Hepatocyte (in vitro differentiated cells): ENCODE data around the gene ALPK1. TPM values are rescaled to one million over a fixed set of nuclear protein-coding genes. Genes with fewer than 3 reads are reported as not detected.
A peak's percentile ranks its signal among the peaks of the same experiment; 100 is the strongest.

ENCODE experiments used
- DNase-seq: peaks from one replicate; pipeline ENCODE4 v3.0.0-alpha.2; 2016; ENCODE audit warnings: low spot score
- H2AFZ ChIP-seq: fragments of 200-600 bp; sonication (generic); 2 replicates; pipeline ENCODE4 v1.6.0; 2016; ENCODE audit warnings: antibody characterized with exemption, mild to moderate bottlenecking
- H3K27ac ChIP-seq: fragments of 200-600 bp; sonication (generic); 2 replicates; pipeline ENCODE4 v1.5.1; 2016; ENCODE audit warnings: mild to moderate bottlenecking
- H3K27me3 ChIP-seq: fragments of 200-600 bp; sonication (generic); 2 replicates; pipeline ENCODE4 v1.6.1; 2016
- H3K36me3 ChIP-seq: fragments of 200-600 bp; sonication (generic); replicated peaks from 2 replicates; pipeline ENCODE4 v1.5.1; 2016; ENCODE audit warnings: low read depth; ENCODE audit not compliant: insufficient read depth
- H3K4me1 ChIP-seq: fragments of 200-600 bp; sonication (generic); 2 replicates; pipeline ENCODE4 v1.5.1; 2016; ENCODE audit warnings: mild to moderate bottlenecking, moderate library complexity; ENCODE audit not compliant: insufficient read depth
- H3K4me2 ChIP-seq: fragments of 200-600 bp; sonication (generic); 2 replicates; pipeline ENCODE4 v1.6.0; 2016
- H3K4me3 ChIP-seq: fragments of 200-600 bp; sonication (generic); 2 replicates; pipeline ENCODE4 v1.5.1; 2016; ENCODE audit warnings: mild to moderate bottlenecking
- H3K79me2 ChIP-seq: fragments of 200-600 bp; sonication (generic); 2 replicates; pipeline ENCODE4 v1.6.0; 2017; ENCODE audit warnings: mild to moderate bottlenecking
- H3K9me2 ChIP-seq: fragments of 200-600 bp; sonication (generic); replicated peaks from 2 replicates; pipeline ENCODE4 v1.6.0; 2017; ENCODE audit warnings: mild to moderate bottlenecking; ENCODE audit not compliant: insufficient read depth
- H3K9me3 ChIP-seq: fragments of 200-600 bp; sonication (generic); 2 replicates; pipeline ENCODE4 v1.5.1; 2016; ENCODE audit warnings: low read depth, mild to moderate bottlenecking
- H4K20me1 ChIP-seq: fragments of 200-600 bp; sonication (generic); 2 replicates; pipeline ENCODE4 v1.6.0; 2016; ENCODE audit warnings: mild to moderate bottlenecking; ENCODE audit not compliant: insufficient read depth, poor library complexity, severe bottlenecking
- CTCF ChIP-seq: fragments of 200-600 bp; sonication (generic); IDR thresholded peaks from 2 replicates; pipeline ENCODE4 v1.5.1; 2016; ENCODE audit warnings: antibody characterized with exemption, mild to moderate bottlenecking; ENCODE audit not compliant: poor library complexity
- EZH2 ChIP-seq: fragments of 200-600 bp; sonication (generic); IDR thresholded peaks from 2 replicates; pipeline ENCODE4 v1.6.1; 2016; ENCODE audit warnings: antibody characterized with exemption, mild to moderate bottlenecking, borderline replicate concordance
- EZH2phosphoT487 ChIP-seq: fragments of 200-600 bp; sonication (generic); IDR thresholded peaks from one replicate; pipeline ENCODE4 v1.6.1; 2018; ENCODE audit warnings: antibody characterized with exemption, mild to moderate bottlenecking, low read depth, moderate library complexity; ENCODE audit not compliant: unreplicated experiment, severe bottlenecking
- WGBS: methylation state at CpG from one replicate; pipeline ENCODE4 v1.1.6; 2016; ENCODE audit warnings: low lambda C conversion rate; ENCODE audit errors: missing lambda C conversion rate; 5-methylcytosine and 5-hydroxymethylcytosine counted together
- polyA plus RNA-seq: library from polyadenylated mRNA; unstranded; fragments of >200 nt; fragmentation: Nextera tagmentation; extraction: Ambion mirVana; gene quantifications from 2 replicates; pipeline ENCODE4 v1.2.1, GENCODE V29; 2016
- total RNA-seq: library from RNA; depleted of rRNA; stranded (reverse); fragments of >200 nt; gene quantifications from 2 replicates; pipeline ENCODE4 v1.2.3, GENCODE V29; 2014

ALPK1 gene
- total and polyA plus RNA-seq, 2 experiments from 2014 or later = 7.1 to 16.6 TPM

- H4K20me1 ChIP-seq = no peaks in the 10 kb centered on the region
- H3K9me2 ChIP-seq = no peaks in the 10 kb centered on the region
- no peak overlapping the region for H3K27ac ChIP-seq
- DNase-seq = no peak
- WGBS = 95% methylated on average over 13 of the region's 13 CpGs
- no peaks in the 10 kb centered on the region for H3K9me3 ChIP-seq
- H3K36me3 ChIP-seq = no peaks in the 10 kb centered on the region
- H3K79me2 ChIP-seq = no peaks in the 10 kb centered on the region
- H3K27me3 ChIP-seq = peaks cover 14% of the 10 kb centered on the region
- TF ChIP-seq EZH2phosphoT487 (no peak), EZH2 (no peak), CTCF (no peak)
- no peak overlapping the region for H3K4me3 ChIP-seq
- no peak overlapping the region for H2AFZ ChIP-seq
- no peak overlapping the region for H3K4me2 ChIP-seq
- H3K4me1 ChIP-seq = no peaks in the 10 kb centered on the region
Observed at GRCh38 chr4:112377594-112378242, 80.5 kb downstream of the ALPK1 start.

GRCh38 chr4:112378243-112378620 lies 81.1 kb downstream of the ALPK1 start:
- H4K20me1 ChIP-seq = no peaks in the 10 kb centered on the region
- 98% methylated on average over 3 of the region's 3 CpGs for WGBS

GRCh38 chr4:112378858-112379257 lies 81.7 kb downstream of the ALPK1 start:
- 64% methylated on average over 3 of the region's 3 CpGs for WGBS
- peak overlapping the region; percentile 65 for H3K4me2 ChIP-seq
- H2AFZ ChIP-seq = no peak overlapping the region

More at GRCh38 chr4:112378243-112378620, 81.1 kb downstream of the ALPK1 start:
- Histone ChIP-seq H3K9me2 (no peaks in the 10 kb centered on the region), H3K4me2 (no peak overlapping the region), H3K36me3 (no peaks in the 10 kb centered on the region), H2AFZ (no peak overlapping the region), H3K9me3 (no peaks in the 10 kb centered on the region), H3K4me1 (no peaks in the 10 kb centered on the region), H3K79me2 (no peaks in the 10 kb centered on the region), H3K27me3 (peaks cover 14% of the 10 kb centered on the region), H3K4me3 (no peak overlapping the region), H3K27ac (no peak overlapping the region)
- TF ChIP-seq CTCF = no peak
- TF ChIP-seq EZH2phosphoT487 = no peak
- TF ChIP-seq EZH2 = no peak
- no peak for DNase-seq

More at GRCh38 chr4:112378858-112379257, 81.7 kb downstream of the ALPK1 start:
- Histone ChIP-seq H3K79me2 (no peaks in the 10 kb centered on the region), H3K4me1 (no peaks in the 10 kb centered on the region), H3K27ac (no peak overlapping the region), H3K4me3 (peak overlapping the region; percentile 20), H3K36me3 (no peaks in the 10 kb centered on the region), H3K9me3 (no peaks in the 10 kb centered on the region), H3K9me2 (no peaks in the 10 kb centered on the region), H3K27me3 (peaks cover 14% of the 10 kb centered on the region), H4K20me1 (no peaks in the 10 kb centered on the region)
- TF ChIP-seq CTCF = no peak
- TF ChIP-seq EZH2phosphoT487 = no peak
- no peak for TF ChIP-seq EZH2
- DNase-seq = no peak
